H1 (cell line): ENCODE results near the gene CARD11. TPM values are rescaled to one million over a fixed set of nuclear protein-coding genes. Genes with fewer than 3 reads are reported as not detected.

Experiments
- CTCF ChIA-PET: fragments of 300-600 bp; sonication (Branson Sonifier 250); formaldehyde crosslinking; loops from one replicate; lab custom pipeline; 2021; ENCODE audit not compliant: partially characterized antibody; lab: Charles Lee
- POLR2A ChIA-PET: fragments of 300-600 bp; sonication (Branson Sonifier 250); formaldehyde crosslinking; loops from one replicate; lab custom pipeline; 2021; ENCODE audit warnings: inconsistent platforms; ENCODE audit not compliant: partially characterized antibody; lab: Charles Lee
- DNase-seq, 2 experiments: peaks; one replicate each; pipeline versions ENCODE4 v3.0.0 to v3.0.0-alpha.2; 2010 to 2022; ENCODE audit warnings: low spot score in 2 of 2, low read depth in 1 of 2, mixed read lengths in 1 of 2
- FAIRE-seq: peaks from 2 replicates; lab custom pipeline; 2011; peaks lifted over from hg19 to GRCh38; lab: Jason Lieb, UNC
- H2AFZ ChIP-seq: 2 replicates; pipeline ENCODE4 v1.8.1; 2012; ENCODE audit warnings: low read length, inconsistent platforms
- H2AK5ac ChIP-seq: 2 replicates; pipeline ENCODE4 v1.6.1; 2013; ENCODE audit warnings: low read depth, low read length
- H2BK120ac ChIP-seq: replicated peaks from 2 replicates; pipeline ENCODE3; 2013; ENCODE audit warnings: low read depth, low read length, inconsistent platforms
- H2BK12ac ChIP-seq: 2 replicates; pipeline ENCODE4 v1.6.1; 2013; ENCODE audit warnings: low read depth, low read length
- H2BK15ac ChIP-seq: 2 replicates; pipeline ENCODE4 v1.6.1; 2013; ENCODE audit warnings: low read length
- H2BK20ac ChIP-seq: 2 replicates; pipeline ENCODE4 v1.6.1; 2013; ENCODE audit warnings: low read length
- H2BK5ac ChIP-seq: 2 replicates; pipeline ENCODE4 v1.6.1; 2013; ENCODE audit warnings: low read depth, low read length
- H3K14ac ChIP-seq: 2 replicates; pipeline ENCODE4 v1.6.1; 2013; ENCODE audit warnings: inconsistent platforms; ENCODE audit not compliant: insufficient read length
- H3K18ac ChIP-seq: 2 replicates; pipeline ENCODE4 v1.6.1; 2013; ENCODE audit warnings: low read length; ENCODE audit errors: extremely low read depth
- H3K23ac ChIP-seq: 2 replicates; pipeline ENCODE4 v1.6.1; 2013; ENCODE audit warnings: inconsistent platforms; ENCODE audit not compliant: insufficient read length
- H3K23me2 ChIP-seq: 2 replicates; pipeline ENCODE4 v1.6.1; 2013; ENCODE audit warnings: low read depth, low read length
- H3K27ac ChIP-seq: 2 replicates; pipeline ENCODE4 v1.6.1; 2011; ENCODE audit warnings: low read depth, low read length, inconsistent platforms
- H3K27me3 ChIP-seq, 4 experiments: replicated peaks in 1 of 4; 1 replicate in 1 of 4; 2 replicates in 3 of 4; pipeline versions ENCODE4 v1.6.1 to v1.8.1; 2011 to 2013; ENCODE audit warnings: low read length in 3 of 4, mild to moderate bottlenecking in 3 of 4, inconsistent platforms in 2 of 4, mixed read lengths in 2 of 4, moderate library complexity in 1 of 4; ENCODE audit not compliant: control insufficient read depth in 3 of 4, insufficient read depth in 3 of 4; ENCODE audit errors: extremely low read depth in 1 of 4
- H3K36me3 ChIP-seq, 4 experiments: 2 replicates each; pipeline versions ENCODE4 v1.6.1 to v1.8.1; 2011 to 2013; ENCODE audit warnings: mild to moderate bottlenecking in 4 of 4, low read length in 3 of 4, moderate library complexity in 2 of 4, control low read depth in 1 of 4, inconsistent platforms in 1 of 4; ENCODE audit not compliant: insufficient read depth in 4 of 4, control insufficient read depth in 2 of 4
- H3K4ac ChIP-seq: replicated peaks from 2 replicates; pipeline ENCODE3; 2013; ENCODE audit warnings: low read length, low read depth, mixed read lengths, inconsistent platforms; ENCODE audit not compliant: insufficient read length
- H3K4me1 ChIP-seq, 4 experiments: replicated peaks in 1 of 4; 1 replicate in 1 of 4; 2 replicates in 3 of 4; pipeline versions ENCODE4 v1.6.1 to v1.8.1; 2011 to 2013; ENCODE audit warnings: low read length in 3 of 4, inconsistent platforms in 2 of 4, mixed read lengths in 1 of 4; ENCODE audit not compliant: insufficient read depth in 4 of 4, control insufficient read depth in 3 of 4
- H3K4me2 ChIP-seq, 2 experiments: 2 replicates each; pipeline versions ENCODE4 v1.6.1 to v1.8.1; 2011 to 2013; ENCODE audit warnings: low read depth in 2 of 2, low read length in 2 of 2, control low read depth in 1 of 2, inconsistent platforms in 1 of 2, mild to moderate bottlenecking in 1 of 2; ENCODE audit not compliant: insufficient read depth in 1 of 2
- H3K4me3 ChIP-seq, 4 experiments: fragments of 200-600, 300-600 bp in 1 of 4; sonication (generic), shearing (Covaris generic), sonication (Bioruptor Twin) in 1 of 4; 2 replicates each; pipeline versions ENCODE4 v1.5.1 to v1.8.1; 2011 to 2016; ENCODE audit warnings: low read length in 4 of 4, low read depth in 3 of 4, control low read depth in 2 of 4, inconsistent platforms in 2 of 4, mild to moderate bottlenecking in 2 of 4, mixed read lengths in 1 of 4, moderate library complexity in 1 of 4; ENCODE audit not compliant: insufficient read depth in 2 of 4; ENCODE audit errors: extremely low read depth in 1 of 4
- H3K56ac ChIP-seq: replicated peaks from 2 replicates; pipeline ENCODE3; 2013; ENCODE audit warnings: low read depth, mild to moderate bottlenecking, mixed read lengths, low read length, inconsistent platforms; ENCODE audit not compliant: insufficient read length
- H3K79me1 ChIP-seq: 2 replicates; pipeline ENCODE4 v1.6.1; 2013; ENCODE audit warnings: low read depth, low read length, control low read depth
- H3K79me2 ChIP-seq, 2 experiments: 2 replicates each; pipeline versions ENCODE4 v1.6.1 to v1.8.1; 2012 to 2013; ENCODE audit warnings: low read length in 2 of 2, mild to moderate bottlenecking in 2 of 2, inconsistent platforms in 1 of 2; ENCODE audit not compliant: insufficient read depth in 2 of 2, control insufficient read depth in 1 of 2
- H3K9ac ChIP-seq, 4 experiments: replicated peaks in 1 of 4; 1 replicate in 1 of 4; 2 replicates in 3 of 4; pipeline versions ENCODE4 v1.6.1 to v1.8.1; 2011 to 2013; ENCODE audit warnings: low read depth in 3 of 4, low read length in 3 of 4, control low read depth in 2 of 4, mild to moderate bottlenecking in 2 of 4, moderate library complexity in 2 of 4, inconsistent platforms in 1 of 4; ENCODE audit errors: extremely low read depth in 1 of 4
- H3K9me3 ChIP-seq, 2 experiments: 2 replicates each; pipeline versions ENCODE4 v1.6.1 to v1.8.1; 2012 to 2013; ENCODE audit warnings: mild to moderate bottlenecking in 2 of 2, moderate library complexity in 2 of 2, control low read depth in 1 of 2, inconsistent platforms in 1 of 2, low read depth in 1 of 2, low read length in 1 of 2, mixed read lengths in 1 of 2; ENCODE audit not compliant: insufficient read depth in 2 of 2
- H4K20me1 ChIP-seq, 2 experiments: replicated peaks in 1 of 2; 2 replicates each; pipeline versions ENCODE3 to v1.8.1; 2011 to 2013; ENCODE audit warnings: inconsistent platforms in 2 of 2, low read length in 2 of 2, mild to moderate bottlenecking in 1 of 2; ENCODE audit not compliant: insufficient read depth in 2 of 2, control insufficient read depth in 1 of 2
- H4K5ac ChIP-seq: 2 replicates; pipeline ENCODE4 v1.6.1; 2013; ENCODE audit warnings: low read length, low read depth, mixed read lengths, inconsistent platforms; ENCODE audit not compliant: insufficient read length
- H4K8ac ChIP-seq: 2 replicates; pipeline ENCODE4 v1.8.0; 2013; ENCODE audit warnings: mild to moderate bottlenecking, moderate library complexity, low read length, inconsistent platforms; ENCODE audit not compliant: insufficient read depth; ENCODE audit errors: extremely low read depth
- H4K91ac ChIP-seq: replicated peaks from 2 replicates; pipeline ENCODE3; 2013; ENCODE audit warnings: low read length, mixed read lengths, inconsistent platforms; ENCODE audit not compliant: insufficient read length
- KDM1A ChIP-seq: fragments of 200-600, 300-600 bp; sonication (generic); IDR thresholded peaks from 2 replicates; pipeline ENCODE4 v1.7.1; 2016; ENCODE audit warnings: mild to moderate bottlenecking, low read length, borderline replicate concordance
- YY1 ChIP-seq: IDR thresholded peaks from 2 replicates; pipeline ENCODE4 v1.6.1; 2011; ENCODE audit warnings: low read depth, mild to moderate bottlenecking, low read length
- WGBS, 2 experiments: shearing (Covaris generic) in 1 of 2; methylation state at CpG; one replicate each; pipeline versions ENCODE4 v1.1.6 to v1.1.7; 2013 to 2015; ENCODE audit warnings: low lambda C conversion rate in 2 of 2, mixed read lengths in 2 of 2, inconsistent platforms in 1 of 2, low coverage in 1 of 2, missing lambda C conversion rate in 1 of 2; ENCODE audit not compliant: insufficient replicate concordance in 2 of 2, insufficient coverage in 1 of 2, insufficient read length in 1 of 2; ENCODE audit errors: extremely low coverage in 1 of 2, missing lambda C conversion rate in 1 of 2; 5-methylcytosine and 5-hydroxymethylcytosine counted together
- polyA plus RNA-seq, 7 experiments: library from polyadenylated mRNA; depleted of rRNA in 3 of 7; stranded (reverse) in 5 of 7; unstranded in 2 of 7; fragments of >200 nt in 5 of 7; fragments of 200-250 nt in 2 of 7; gene quantifications; 1 replicate in 5 of 7; 2 replicates in 1 of 7; 4 replicates in 1 of 7; pipeline versions ENCODE4 v1.2.1 to v1.2.3, GENCODE V29; 2011 to 2013; ENCODE audit warnings: missing spikeins in 2 of 7, mixed read lengths in 2 of 7
- total RNA-seq: library from RNA; stranded (reverse); fragmentation: NEBNext Ultra II Directional; extraction: Animal tissue kit (Norgen Biotek cat#: 25700); gene quantifications from 2 replicates; pipeline ENCODE4 v1.2.1, GENCODE V29; 2021

Gene CARD11
- total and polyA plus RNA-seq, 2 of the 8 experiments (the other 6 are each of a cell fraction or from before 2014, with no cell fraction given) = 12.6 to 29.8 TPM

- CTCF ChIA-PET = interaction anchor here (1.0 kb wide), 1 partner anchor 35 kb away, joined by 3 read pairs; no protein-coding TSS in a partner anchor
- H2BK5ac ChIP-seq = no peak overlapping the region
- no peaks in the 10 kb centered on the region; a peak in 2 of 7 replicates for H3K27me3 ChIP-seq
- H3K23ac ChIP-seq = no peak overlapping the region
- no peak overlapping the region for H3K27ac ChIP-seq
- no peak overlapping the region for H4K5ac ChIP-seq
- no peak overlapping the region for H3K18ac ChIP-seq
- no peak overlapping the region for H3K4me3 ChIP-seq
- H3K79me1 ChIP-seq = no peaks in the 10 kb centered on the region
- no peak overlapping the region for H3K14ac ChIP-seq
- H4K91ac ChIP-seq = no peak overlapping the region
- H4K20me1 ChIP-seq = no peaks in the 10 kb centered on the region
- no peaks in the 10 kb centered on the region for H3K9me3 ChIP-seq
- H3K36me3 ChIP-seq = no peaks in the 10 kb centered on the region
- FAIRE-seq (no peak), DNase-seq (no peak)
- no peak overlapping the region for H2BK120ac ChIP-seq
- POLR2A ChIA-PET = no interaction called here
- no peak overlapping the region for H2BK15ac ChIP-seq
- no peak overlapping the region for H3K4ac ChIP-seq
- no peak overlapping the region for H3K9ac ChIP-seq
- H4K8ac ChIP-seq = no peak overlapping the region
- 90% methylated on average over 6 of the region's 6 CpGs; no CpG with 5 or more reads in 1 of the 2 experiments for WGBS, 2 experiments
- H3K4me1 ChIP-seq = peaks cover 0 to 9% (median 4%) of the 10 kb centered on the region in 4 experiments; a peak in 5 of 7 replicates
- no peak overlapping the region; the same call in 1 of the 2 replicates for H2BK12ac ChIP-seq
- no peak overlapping the region for H2AK5ac ChIP-seq
- H2BK20ac ChIP-seq = no peak overlapping the region
- no peak overlapping the region for H3K4me2 ChIP-seq
- H3K56ac ChIP-seq = no peak overlapping the region
- no peaks in the 10 kb centered on the region; the same call in 1 of the 2 replicates for H3K23me2 ChIP-seq
- no peaks in the 10 kb centered on the region for H3K79me2 ChIP-seq
- no peak for TF ChIP-seq YY1
- TF ChIP-seq KDM1A = peak; percentile 84
- H2AFZ ChIP-seq = no peak overlapping the region
These were observed 183.7 kb downstream of the CARD11 start for GRCh38 chr7:2859952-2860351.
